ENCODE results near the gene RASGRP3.

DNA sequence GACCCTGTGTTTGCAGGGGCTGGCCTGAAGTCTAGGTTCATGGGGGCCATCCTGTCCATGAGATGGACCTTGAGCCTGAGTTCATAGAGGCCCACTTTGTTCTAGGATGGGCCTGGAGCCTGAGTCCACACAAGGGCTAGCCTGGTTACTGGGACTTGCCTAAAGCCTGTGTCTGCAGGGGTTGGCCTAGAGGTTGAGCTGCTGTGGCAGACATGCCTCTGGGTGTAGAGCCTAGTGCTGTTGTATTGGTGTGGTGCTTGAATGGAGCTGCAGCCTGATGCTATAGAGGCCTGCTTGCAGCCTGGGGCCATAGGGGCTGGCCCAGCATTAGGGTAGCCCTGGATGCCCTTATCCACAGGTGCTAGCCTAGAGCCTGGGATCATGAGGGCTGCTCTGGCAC is 23.9 kb upstream of the RASGRP3 start:
- TF ChIP-seq POLR2A (IDR thresholded peaks at IDR 0.05): no peak
- TF ChIP-seq, protein P1, sequence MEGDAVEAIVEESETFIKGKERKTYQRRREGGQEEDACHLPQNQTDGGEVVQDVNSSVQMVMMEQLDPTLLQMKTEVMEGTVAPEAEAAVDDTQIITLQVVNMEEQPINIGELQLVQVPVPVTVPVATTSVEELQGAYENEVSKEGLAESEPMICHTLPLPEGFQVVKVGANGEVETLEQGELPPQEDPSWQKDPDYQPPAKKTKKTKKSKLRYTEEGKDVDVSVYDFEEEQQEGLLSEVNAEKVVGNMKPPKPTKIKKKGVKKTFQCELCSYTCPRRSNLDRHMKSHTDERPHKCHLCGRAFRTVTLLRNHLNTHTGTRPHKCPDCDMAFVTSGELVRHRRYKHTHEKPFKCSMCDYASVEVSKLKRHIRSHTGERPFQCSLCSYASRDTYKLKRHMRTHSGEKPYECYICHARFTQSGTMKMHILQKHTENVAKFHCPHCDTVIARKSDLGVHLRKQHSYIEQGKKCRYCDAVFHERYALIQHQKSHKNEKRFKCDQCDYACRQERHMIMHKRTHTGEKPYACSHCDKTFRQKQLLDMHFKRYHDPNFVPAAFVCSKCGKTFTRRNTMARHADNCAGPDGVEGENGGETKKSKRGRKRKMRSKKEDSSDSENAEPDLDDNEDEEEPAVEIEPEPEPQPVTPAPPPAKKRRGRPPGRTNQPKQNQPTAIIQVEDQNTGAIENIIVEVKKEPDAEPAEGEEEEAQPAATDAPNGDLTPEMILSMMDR (IDR thresholded peaks at IDR 0.05): no peak
